Head of caudate nucleus (tissue), 42 donors: ENCODE results near the gene TAC3.

Experiments
- DNase-seq, 42 donors: peaks; one replicate each; pipeline versions ENCODE4 v3.0.0 to v3.0.0-alpha.2; 2020 to 2021; ENCODE audit warnings: mixed read lengths in 7 of 42
- intact Hi-C: fragments of 100-400 bp; cut with DNase I; formaldehyde crosslinking; loops from one replicate; pipeline ENCODE4 v1.15.0; 2022

TAC3 gene

DNA sequence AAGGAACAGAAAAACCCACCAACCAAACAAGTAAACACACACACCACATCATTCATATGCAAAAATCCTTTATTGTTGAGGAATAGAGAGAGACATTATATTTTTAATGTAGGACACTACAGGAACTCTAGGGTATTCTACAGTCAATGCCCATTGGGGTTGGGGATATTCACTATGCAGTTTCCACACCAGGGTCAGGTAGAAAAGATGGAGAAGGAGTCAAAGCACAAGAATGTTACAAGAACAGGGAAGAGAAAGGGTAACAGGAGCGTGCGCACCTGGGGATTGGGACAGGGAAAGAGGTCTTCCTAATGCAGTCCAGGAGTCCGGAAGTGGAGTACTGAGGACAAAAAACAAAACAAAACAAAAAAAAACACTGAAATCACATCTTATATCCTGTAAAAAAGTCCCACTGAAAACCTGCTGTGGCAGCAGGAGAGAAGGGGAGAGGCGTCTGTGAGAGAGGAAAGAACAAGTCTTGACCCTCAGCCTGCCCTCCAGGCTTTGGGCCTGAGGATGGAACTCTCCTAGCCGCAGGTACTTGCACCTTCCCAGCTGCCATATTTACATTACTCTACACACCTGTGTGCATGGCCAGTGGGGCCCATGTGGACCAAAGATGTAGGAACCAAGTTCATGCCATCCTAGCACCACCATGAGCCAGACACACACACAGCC, 6.2 kb downstream of the TAC3 start:
- intact Hi-C loops: loop anchor here (5.0 kb wide), 1 partner anchor 57 kb away; no protein-coding TSS in a partner anchor
- DNase-seq: no peak

DNA sequence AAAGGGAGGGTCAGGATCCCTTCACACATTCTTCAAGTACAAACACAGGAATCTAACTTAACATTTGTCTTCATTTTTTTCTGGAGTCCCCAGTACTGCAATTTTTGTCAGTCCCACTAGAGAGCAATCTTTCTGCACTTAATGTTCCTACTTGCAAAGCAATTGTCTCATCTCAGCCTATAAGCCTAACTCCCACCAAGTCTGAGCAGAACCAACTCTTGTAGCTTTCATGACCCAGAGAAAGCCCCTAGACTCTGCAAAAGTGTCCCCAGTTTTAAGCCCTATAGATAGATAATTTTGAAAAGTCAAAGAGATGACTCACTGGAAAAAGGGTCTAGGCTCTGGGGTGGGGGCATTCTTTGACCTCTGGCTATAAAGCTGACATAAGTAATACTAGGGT, 8.2 kb downstream of the TAC3 start:
- intact Hi-C loops: loop anchor here (5.0 kb wide), 1 partner anchor 59 kb away; no protein-coding TSS in a partner anchor
- DNase-seq: peak in 5 of 42 donors; percentile 8 to 49 (median 18)

DNA sequence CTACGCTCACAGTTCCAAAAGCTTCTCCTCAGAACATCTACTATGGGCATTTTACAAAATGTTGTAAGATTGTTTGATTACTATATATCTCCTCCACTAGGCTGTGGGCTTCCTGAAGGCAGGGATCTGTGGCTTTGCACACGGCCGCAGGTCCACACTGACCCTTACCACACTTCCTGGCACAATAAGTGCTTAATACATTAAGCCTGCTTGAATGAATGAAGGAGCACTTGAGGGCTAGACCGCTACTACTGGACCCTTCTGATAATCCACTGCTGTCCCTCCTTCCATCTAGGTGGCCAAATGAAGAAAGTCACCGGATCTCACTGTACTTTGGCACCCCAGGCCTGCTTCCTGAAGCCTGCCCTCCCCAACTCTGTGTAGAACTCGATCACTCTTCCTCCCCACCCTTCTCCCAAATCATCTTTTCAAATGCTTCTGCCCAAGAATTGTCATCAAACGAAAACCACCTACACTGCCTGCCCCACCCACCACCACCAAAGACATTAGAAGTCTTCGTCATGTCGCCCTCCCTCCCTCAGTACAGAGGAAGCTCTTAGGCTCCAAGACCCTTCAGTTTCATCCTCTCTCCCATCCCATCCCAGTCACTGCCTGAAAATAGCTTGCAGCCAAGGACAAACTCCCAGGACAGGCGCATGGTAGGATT, 9.4 kb downstream of the TAC3 start:
- no peak for DNase-seq
- intact Hi-C loops: loop anchor here (5.0 kb wide), 1 partner anchor 60 kb away; no protein-coding TSS in a partner anchor

DNA sequence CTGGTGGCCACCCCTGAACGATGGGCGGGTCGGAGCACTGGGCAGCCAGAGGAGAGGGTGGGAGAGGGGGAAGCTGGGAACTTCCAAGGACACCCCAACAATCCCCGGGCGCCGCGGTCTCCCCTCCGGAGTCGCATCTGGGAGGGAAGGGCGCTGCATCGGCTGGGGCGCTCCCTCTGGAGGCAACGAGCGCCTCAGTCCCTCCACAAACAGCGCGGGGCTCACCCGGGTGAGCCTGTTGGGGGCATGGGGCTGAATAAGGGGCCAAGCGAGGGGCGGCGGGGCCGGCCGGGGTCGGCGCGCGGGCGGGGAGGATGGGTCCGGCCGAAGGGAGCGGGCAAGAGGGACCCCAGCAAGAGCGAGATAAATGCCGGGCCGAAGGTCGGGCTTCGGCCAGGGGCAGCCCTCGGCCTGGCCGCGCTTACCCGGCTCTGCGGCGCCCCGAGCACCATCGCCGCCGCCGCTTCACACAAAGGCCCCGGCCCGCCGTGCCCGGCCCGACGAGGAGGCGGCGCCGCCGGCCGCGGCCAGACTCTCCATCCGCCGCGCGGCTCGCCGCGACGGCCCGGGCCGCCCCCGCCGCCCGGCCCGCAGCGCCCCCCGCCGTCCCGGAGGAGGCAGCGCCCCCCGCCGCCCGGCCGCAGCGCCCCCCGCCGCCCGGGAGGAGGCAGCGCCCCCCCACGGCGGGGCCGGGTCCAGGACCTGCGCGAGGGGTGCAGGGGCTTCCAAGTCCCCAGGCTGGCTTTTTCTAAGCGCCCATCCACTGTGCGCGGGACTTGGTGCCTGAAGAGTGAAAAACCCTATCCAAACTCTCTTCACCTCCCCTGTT, 10.1 kb downstream of the TAC3 start, which contains the start of gene ZBTB39:
TSS of gene ZBTB39 (minus strand) at position 567 of the 829 bp plus-strand sequence. CDS start 1,629 bp downstream, outside the sequence.
- intact Hi-C loops: loop anchor here (5.0 kb wide), 1 partner anchor 61 kb away; no protein-coding TSS in a partner anchor
- peak in 38 of 42 donors; percentile 21 to 81 (median 62) for DNase-seq

DNA sequence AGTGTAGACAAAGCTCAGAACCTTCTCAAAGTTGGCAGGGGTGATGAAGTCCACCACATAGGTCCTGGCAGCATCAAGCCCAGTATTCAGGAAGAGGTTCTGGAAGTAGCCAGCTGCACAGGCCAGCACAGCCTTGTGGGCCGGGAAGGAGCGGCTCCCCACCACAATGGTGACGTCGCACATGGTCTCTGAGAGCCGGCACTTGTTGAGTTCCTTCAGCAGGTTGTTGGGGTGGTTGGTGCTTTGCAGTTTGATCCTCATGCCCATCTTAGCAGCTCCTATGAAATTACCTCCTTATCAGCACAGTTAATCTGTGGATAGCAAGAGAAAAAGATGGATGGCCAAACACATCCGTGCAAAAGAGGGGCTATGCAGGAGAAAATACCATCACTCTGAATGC, 11.7 kb downstream of the TAC3 start:
- intact Hi-C loops: loop anchor here (5.0 kb wide), 1 partner anchor 63 kb away; no protein-coding TSS in a partner anchor
- DNase-seq: no peak

DNA sequence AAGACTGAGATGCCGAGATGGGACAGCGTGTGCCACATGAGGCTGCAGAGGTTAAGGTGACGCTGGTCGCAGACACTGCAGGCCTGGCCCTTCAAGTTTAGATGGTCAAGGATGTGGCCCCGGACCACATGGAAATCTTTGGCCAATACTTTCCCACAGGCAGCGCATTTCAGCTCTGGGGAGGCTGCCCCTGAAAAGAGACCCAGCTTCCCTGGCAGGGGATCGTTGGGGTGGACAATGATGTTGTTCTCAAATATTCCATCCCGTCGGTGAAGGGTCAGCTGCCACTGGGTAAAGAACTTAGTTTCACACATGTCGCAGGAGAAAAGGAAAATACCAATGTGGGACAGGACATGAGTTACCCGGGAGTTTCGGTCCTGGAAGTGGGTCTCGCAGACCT, 12.9 kb downstream of the TAC3 start:
- intact Hi-C loops: no loop called here
- no peak for DNase-seq

DNA sequence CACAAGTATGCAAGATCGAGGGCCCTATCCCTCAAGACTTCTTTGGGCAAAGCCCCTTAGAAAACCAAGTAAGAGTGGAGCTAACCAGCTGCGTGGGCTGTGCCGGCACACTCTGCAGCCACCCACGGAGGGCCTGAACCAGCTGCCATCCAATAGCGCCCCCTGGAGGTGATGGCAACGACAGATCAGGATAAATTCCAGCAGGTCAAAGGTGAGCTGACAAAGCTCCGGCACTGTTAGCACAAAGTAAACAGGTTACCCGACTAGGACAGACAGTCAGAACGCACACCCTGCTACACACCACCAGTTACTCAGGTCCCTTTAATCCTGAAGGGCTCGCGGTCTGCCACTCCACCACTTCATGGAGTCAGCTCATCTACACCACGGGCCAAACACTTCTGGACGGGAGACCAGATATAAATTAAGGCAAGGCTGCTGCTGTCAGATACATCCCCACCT, 14.9 kb downstream of the TAC3 start:
- intact Hi-C loops: no loop called here
- peak in 40 of 42 donors; percentile 14 to 78 (median 56) for DNase-seq

DNA sequence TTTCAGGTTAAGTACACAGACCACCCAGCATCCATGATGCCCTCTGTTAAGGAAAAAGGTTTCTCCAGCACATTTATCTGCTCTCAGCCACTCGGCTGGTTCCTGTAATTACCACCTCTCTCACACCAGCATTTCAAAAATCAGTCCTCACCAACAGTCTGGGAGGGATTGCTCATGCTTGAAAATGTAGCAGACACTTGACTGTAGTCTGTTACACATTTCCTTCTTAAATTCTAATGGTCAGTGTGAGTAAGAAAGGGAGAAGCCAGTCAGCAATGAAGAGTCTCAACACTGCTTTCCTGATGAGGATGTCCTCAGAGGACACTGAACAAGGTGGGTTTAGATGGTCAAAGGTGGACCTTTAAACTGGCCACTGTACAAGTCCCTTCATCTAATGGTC, 15.9 kb downstream of the TAC3 start:
- DNase-seq: no peak
- intact Hi-C loops: no loop called here

DNA sequence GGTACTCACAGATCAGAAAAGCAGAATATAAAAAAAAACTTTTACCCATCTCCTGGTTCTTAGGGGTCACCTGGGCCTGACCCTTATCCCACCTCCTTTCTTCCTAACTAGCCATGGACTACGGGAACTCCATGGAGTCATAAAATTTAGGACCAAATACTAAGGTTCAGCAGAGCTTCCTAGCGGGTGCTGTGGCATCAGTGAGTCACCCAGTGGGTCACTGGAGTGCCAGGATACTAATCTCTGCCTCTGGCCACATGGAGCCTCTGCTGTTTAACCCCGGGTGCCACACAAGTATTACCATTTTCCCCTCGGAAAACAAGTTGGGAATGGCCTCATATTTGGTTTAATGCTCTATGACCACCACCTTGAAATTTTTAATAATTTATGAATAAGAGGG, 16.9 kb downstream of the TAC3 start:
- no peak for DNase-seq
- intact Hi-C loops: no loop called here

DNA sequence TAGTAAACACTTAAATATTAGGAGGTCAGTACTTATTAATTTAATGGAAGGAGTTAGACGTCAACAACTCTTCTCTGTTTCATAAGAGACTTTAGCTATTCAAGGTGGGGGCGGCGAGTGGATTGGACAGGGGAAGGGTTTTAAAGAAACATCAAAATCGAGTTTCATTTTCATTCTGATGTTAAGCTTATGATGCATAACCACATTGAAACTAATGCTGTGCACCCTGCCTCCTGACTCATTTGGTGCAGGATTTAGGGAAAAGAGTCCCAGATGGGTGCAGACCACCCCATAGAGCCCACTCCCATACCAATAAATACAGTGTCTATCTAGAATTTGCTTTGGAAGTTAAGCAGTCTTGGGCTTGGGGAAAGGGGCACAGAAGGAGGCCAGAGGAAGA, 17.3 kb downstream of the TAC3 start:
- DNase-seq: no peak
- intact Hi-C loops: no loop called here

DNA sequence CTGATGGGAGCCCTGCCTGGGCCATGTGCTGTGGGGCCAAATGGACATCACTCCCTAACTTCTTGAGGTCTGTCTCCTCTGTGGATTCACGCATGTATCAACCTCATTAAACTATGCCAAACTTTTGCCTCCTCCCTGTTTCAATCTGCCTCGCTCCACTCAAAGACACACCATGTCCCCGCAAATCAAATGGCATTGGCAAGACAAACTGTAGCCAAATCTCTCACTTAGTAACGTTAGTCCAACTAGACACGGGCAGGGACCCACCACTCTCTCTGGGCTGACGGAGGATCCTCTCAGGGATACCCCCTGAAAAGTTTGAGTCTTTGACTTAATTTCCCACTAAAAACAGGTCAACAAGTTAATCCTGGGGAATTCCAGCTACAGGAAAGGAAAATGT, 18.0 kb downstream of the TAC3 start:
- no peak for DNase-seq
- intact Hi-C loops: no loop called here

DNA sequence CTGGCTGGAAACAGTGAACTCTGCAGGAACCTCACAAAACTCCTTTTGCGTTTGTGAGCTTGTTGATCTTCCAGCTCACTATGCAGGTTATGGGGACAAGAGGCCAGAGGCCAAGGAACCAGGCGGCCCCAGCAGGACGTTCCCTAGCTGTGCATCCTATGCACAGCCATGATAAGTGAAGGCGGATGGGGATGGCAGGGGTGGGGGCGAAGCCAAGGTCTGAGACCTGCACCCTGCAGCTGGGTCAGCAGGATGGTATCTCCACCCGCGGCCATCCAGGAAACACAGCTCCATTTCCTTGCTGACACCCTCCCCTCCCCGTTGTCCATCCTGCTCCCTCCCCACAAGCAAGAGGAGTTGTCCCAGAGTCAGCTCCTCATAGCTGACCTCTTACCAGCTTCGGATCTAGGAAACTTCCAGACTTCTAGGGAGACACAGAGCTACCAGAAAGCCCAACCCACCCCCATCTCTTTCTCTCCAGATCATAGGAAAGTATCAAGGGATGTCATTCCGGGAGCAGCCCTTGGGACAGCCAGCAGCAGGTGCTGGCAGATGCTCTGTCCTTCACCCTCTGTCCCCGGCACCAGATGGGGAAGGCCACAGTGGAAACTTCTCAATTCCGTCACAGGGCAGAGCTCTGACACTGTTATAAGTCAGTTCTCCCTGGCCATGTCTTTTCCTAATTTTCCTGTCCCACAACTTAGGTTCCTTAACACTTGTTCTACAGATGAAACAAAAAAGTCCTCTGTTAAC, 19.4 kb downstream of the TAC3 start:
- intact Hi-C loops: no loop called here
- DNase-seq: peak in 2 of 42 donors; percentile 14 to 17

DNA sequence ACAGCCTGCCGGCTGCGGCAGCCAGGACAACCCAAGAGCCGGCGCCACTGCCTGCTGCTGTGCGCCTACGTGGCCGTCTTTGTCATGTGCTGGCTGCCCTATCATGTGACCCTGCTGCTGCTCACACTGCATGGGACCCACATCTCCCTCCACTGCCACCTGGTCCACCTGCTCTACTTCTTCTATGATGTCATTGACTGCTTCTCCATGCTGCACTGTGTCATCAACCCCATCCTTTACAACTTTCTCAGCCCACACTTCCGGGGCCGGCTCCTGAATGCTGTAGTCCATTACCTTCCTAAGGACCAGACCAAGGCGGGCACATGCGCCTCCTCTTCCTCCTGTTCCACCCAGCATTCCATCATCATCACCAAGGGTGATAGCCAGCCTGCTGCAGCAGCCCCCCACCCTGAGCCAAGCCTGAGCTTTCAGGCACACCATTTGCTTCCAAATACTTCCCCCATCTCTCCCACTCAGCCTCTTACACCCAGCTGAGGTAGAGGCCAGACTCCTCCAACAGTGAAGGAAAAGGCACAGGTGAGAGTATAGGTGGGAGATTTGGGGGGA, 20.3 kb downstream of the TAC3 start:
- peak in 2 of 42 donors; percentile 21 to 29 for DNase-seq
- intact Hi-C loops: no loop called here

DNA sequence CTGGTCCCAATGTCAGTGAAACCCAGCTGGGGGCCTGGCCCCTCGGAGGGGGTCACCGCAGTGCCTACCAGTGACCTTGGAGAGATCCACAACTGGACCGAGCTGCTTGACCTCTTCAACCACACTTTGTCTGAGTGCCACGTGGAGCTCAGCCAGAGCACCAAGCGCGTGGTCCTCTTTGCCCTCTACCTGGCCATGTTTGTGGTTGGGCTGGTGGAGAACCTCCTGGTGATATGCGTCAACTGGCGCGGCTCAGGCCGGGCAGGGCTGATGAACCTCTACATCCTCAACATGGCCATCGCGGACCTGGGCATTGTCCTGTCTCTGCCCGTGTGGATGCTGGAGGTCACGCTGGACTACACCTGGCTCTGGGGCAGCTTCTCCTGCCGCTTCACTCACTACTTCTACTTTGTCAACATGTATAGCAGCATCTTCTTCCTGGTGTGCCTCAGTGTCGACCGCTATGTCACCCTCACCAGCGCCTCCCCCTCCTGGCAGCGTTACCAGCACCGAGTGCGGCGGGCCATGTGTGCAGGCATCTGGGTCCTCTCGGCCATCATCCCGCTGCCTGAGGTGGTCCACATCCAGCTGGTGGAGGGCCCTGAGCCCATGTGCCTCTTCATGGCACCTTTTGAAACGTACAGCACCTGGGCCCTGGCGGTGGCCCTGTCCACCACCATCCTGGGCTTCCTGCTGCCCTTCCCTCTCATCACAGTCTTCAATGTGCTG, 21.0 kb downstream of the TAC3 start:
- peak in 2 of 42 donors; percentile 27 to 33 for DNase-seq
- intact Hi-C loops: no loop called here

DNA sequence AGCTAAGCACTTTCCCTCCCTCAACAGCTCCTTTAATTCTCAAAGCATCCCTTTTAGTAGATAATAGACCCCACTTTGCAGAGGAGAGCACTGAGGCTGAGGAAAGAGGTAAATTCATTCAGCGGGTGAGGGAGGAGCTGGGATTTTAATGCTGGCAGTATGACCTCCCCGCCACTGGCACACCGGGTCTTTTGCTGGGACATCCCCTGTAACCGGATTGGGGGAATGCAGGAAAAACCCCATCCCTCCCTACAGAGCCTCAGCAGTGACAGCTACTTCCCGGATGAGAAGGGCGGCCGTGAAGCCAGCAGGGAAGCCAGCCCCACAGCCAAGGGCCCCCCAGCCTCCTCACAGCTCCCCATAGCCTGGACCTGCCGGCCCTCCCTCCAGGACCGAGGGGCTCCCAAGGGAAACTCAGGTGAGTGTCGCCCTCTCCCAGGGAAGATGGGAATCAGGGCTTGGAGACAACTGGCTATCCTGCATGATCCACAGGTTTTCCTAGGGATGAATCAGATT, 22.0 kb downstream of the TAC3 start:
- peak in 2 of 42 donors; percentile 17 to 27 for DNase-seq
- intact Hi-C loops: no loop called here

DNA sequence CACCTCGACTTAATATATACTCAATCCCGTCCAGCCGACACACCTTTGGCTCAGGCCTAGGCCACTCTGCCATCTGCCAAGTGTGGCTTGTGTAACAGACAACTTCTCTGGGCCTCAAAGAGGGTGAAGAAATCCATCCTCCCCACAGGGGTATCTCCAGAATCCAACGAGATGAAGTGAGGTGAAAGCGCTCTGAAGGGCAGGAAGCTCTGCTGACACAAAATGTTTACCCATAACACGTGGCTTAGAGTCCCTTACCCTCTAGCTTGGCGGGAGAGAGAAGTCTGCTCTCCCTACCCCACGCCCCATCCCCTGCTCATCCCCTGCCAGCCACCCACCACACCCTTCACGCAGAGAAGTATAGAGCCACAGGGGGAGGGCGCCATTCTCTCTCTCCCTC, 23.0 kb downstream of the TAC3 start:
- DNase-seq: peak in 2 of 42 donors; percentile 26 to 29
- intact Hi-C loops: no loop called here
